Tongue (tissue), 2 donors: ENCODE results near the gene SPEF2. TPM values are rescaled to one million over a fixed set of nuclear protein-coding genes. Genes with fewer than 3 reads are reported as not detected.
"Not testable (repeated sequence)": the region's sequence is repeated elsewhere in the genome, so short reads cannot be mapped to it uniquely, and the experiment has no call there.

Source experiments
- DNase-seq: peaks from one replicate; pipeline ENCODE4 v3.0.0-alpha.2; 2015
- total RNA-seq: library from RNA; depleted of rRNA; stranded (reverse); fragments of >200 nt; gene quantifications from one replicate; pipeline ENCODE4 v1.2.3, GENCODE V29; 2014

SPEF2 gene
- total RNA-seq, 1 donor from 2014 or later: 20.0 TPM

- peak; percentile 32 for DNase-seq
Measured at GRCh38 chr5:35651002-35651756, 33.5 kb downstream of the SPEF2 start.

GRCh38 chr5:35656721-35657120 is 39.1 kb downstream of the SPEF2 start:
- DNase-seq: peak; percentile 38

- no peak for DNase-seq
Measured at GRCh38 chr5:35657877-35658276, 40.2 kb downstream of the SPEF2 start.

GRCh38 chr5:35659556-35659955 is 41.9 kb downstream of the SPEF2 start:
- no peak for DNase-seq

- DNase-seq: no peak
Measured at GRCh38 chr5:35660451-35660850, 42.8 kb downstream of the SPEF2 start.

- no peak for DNase-seq
Measured at GRCh38 chr5:35664584-35664983, 46.9 kb downstream of the SPEF2 start.

GRCh38 chr5:35665096-35665495 is 47.4 kb downstream of the SPEF2 start:
- DNase-seq: no peak

- DNase-seq: no peak
Measured at GRCh38 chr5:35668319-35668718, 50.7 kb downstream of the SPEF2 start.

GRCh38 chr5:35668794-35669193 is 51.1 kb downstream of the SPEF2 start:
- DNase-seq: no peak

- DNase-seq: peak; percentile 28
Measured at GRCh38 chr5:35671541-35672295, 54.1 kb downstream of the SPEF2 start.

GRCh38 chr5:35672296-35672655 is 54.6 kb downstream of the SPEF2 start:
- not testable (repeated sequence) for DNase-seq

- DNase-seq: peak; percentile 85
Measured at GRCh38 chr5:35672995-35673394, 55.3 kb downstream of the SPEF2 start.

- no peak for DNase-seq
Measured at GRCh38 chr5:35674049-35674448, 56.4 kb downstream of the SPEF2 start.

- DNase-seq: no peak
Measured at GRCh38 chr5:35675392-35675791, 57.7 kb downstream of the SPEF2 start.

GRCh38 chr5:35677878-35678277 is 60.2 kb downstream of the SPEF2 start:
- DNase-seq: no peak

GRCh38 chr5:35678661-35679060 is 61.0 kb downstream of the SPEF2 start:
- no peak for DNase-seq

GRCh38 chr5:35679357-35679756 is 61.7 kb downstream of the SPEF2 start:
- no peak for DNase-seq

GRCh38 chr5:35681911-35682310 is 64.2 kb downstream of the SPEF2 start:
- no peak for DNase-seq

- DNase-seq: no peak
Measured at GRCh38 chr5:35683466-35683865, 65.8 kb downstream of the SPEF2 start.

- no peak for DNase-seq
Measured at GRCh38 chr5:35685161-35685560, 67.5 kb downstream of the SPEF2 start.

GRCh38 chr5:35687961-35688360 is 70.3 kb downstream of the SPEF2 start:
- no peak for DNase-seq

GRCh38 chr5:35694481-35694880 is 76.8 kb downstream of the SPEF2 start:
- no peak for DNase-seq

GRCh38 chr5:35698047-35698808 is 80.6 kb downstream of the SPEF2 start:
- DNase-seq: no peak
